CD4-positive, alpha-beta T cell treated with Interleukin-2 at 100 ng/mL for 4 hours (primary cell): Measurements from ENCODE around the gene MED15.

ENCODE experiments used
- DNase-seq: peaks from one replicate; pipeline ENCODE4 v3.0.0-alpha.2; 2020; ENCODE audit warnings: low spot score

MED15 gene

GRCh38 chr22:20626811-20627210 lies 119.4 kb downstream of the MED15 start:
- DNase-seq: no peak

- no peak for DNase-seq
Observed at GRCh38 chr22:20627432-20627831, 120.0 kb downstream of the MED15 start.

GRCh38 chr22:20628081-20628939 lies 120.9 kb downstream of the MED15 start:
- no peak for DNase-seq

GRCh38 chr22:20629401-20629800 lies 122.0 kb downstream of the MED15 start:
- no peak for DNase-seq

GRCh38 chr22:20630873-20631617 lies 123.6 kb downstream of the MED15 start:
- no peak for DNase-seq

GRCh38 chr22:20632082-20632481 lies 124.7 kb downstream of the MED15 start:
- no peak for DNase-seq

- no peak for DNase-seq
Observed at GRCh38 chr22:20632518-20632917, 125.1 kb downstream of the MED15 start.

- DNase-seq: no peak
Observed at GRCh38 chr22:20634560-20635226, 127.3 kb downstream of the MED15 start.

GRCh38 chr22:20635227-20635591 lies 127.8 kb downstream of the MED15 start:
- no peak for DNase-seq

- no peak for DNase-seq
Observed at GRCh38 chr22:20636075-20636812, 128.8 kb downstream of the MED15 start.

- no peak for DNase-seq
Observed at GRCh38 chr22:20636945-20637344, 129.5 kb downstream of the MED15 start.
